NAMALWA (cell line): Measurements from ENCODE around the gene MXD1.

Experiments
- DNase-seq: peaks from one replicate; pipeline ENCODE4 v3.0.0-alpha.2; 2015; ENCODE audit warnings: low spot score

Gene MXD1

DNA sequence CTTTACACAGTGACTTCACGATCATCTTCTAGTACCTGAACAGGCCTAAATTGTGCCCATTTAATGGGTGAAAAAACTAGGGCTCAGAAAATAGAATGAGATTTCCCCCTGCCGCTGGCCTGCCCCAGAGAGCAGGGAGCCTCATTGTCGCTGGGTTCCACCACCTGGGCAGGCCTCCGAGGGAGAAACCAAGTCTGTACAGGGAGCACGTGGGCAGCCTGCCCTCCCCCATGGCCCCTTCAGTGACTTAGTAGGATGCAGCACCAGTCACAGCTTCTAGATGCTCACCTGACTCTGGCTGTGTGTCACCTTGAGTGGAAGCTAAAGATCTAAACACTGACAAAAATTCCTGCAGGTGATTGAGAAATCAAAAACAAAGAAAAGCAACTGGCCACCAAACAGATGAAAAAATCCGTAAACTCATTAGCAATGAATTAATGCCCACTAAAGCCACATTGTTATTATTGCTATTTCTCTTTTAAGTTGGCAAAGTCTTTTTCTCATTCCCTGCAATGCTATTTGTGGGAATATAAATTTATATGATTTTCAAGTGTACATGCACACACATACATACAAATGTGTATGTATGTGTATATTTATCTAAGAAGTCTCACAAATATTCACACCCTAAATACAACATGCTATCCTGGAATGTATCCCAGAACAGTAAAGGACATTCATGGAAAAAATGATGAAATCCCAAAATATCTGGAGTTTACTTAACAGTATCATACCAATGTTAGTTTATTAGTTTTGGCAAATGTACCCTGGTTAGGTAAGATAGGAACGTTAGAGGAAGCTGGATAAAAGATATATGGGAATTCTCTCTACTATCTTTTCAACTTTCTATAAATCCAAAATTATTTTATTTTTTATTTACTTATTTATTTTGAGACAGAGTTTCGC, 65.2 kb downstream of the MXD1 start:
- no peak for DNase-seq

DNA sequence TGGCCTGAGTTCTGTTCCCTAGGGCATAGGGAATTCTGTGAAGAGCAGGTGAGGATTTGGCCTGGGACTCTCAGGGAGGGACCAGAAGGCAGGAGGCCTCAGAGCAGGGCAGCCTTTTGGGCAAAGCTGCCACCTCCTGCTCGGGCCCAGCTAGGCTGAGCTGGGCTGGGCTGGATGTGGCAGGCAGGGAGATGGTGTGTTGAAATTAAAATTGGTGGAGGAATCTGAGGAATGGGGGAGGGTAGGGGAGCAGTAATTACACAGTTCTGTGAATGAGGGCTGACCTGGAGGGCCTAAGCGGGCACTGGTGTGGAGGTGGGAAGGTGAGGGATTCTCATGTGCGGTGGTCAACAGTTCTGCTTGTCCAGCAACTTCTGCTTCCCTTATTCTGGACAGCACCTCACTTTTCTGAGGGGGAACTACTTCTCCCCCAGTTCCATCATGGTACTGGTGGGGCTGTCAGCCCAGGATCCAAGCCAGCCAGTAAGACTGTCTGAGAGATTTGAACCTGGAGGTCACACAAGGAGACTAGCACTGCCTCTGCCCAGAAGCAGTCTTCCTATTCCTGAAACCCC, 68.6 kb downstream of the MXD1 start:
- no peak for DNase-seq

DNA sequence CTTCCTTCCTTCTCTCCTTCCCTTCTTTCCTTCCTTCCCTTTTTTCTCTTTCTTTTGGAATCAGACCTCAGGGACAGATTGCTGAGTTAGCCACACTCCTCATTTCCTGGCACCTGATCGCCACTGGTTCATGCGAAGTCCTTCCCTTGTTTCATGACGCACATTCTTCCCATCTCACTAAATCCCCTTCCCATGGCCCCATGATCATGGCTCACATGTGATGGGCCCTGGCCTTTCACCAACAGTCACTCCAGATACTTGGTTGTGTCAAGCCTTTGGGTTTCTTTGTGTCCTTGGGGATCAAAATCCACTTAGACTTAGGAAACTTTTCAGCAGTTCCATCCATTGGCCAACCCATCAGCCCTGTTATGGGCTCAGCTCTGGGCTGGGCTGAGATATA, 70.3 kb downstream of the MXD1 start:
- DNase-seq: no peak

DNA sequence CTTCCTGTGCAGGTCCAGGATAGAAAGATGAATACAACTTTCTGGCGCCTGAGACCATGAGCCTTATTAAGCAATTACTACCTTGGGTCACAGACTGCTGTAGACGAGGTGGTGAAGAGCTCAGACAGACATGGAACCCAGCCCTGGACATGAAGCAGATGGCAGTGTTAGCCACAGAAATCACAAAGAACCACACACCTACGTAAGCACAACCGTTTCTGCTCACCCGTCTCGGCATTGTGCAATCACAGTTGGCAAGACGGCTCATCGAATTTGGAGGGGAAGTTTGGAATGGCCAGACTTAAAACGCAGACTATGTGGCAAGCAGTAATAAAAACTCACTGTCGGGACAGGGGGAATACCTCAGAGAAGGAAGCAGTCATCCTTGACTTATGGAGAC, 70.8 kb downstream of the MXD1 start:
- DNase-seq: no peak

DNA sequence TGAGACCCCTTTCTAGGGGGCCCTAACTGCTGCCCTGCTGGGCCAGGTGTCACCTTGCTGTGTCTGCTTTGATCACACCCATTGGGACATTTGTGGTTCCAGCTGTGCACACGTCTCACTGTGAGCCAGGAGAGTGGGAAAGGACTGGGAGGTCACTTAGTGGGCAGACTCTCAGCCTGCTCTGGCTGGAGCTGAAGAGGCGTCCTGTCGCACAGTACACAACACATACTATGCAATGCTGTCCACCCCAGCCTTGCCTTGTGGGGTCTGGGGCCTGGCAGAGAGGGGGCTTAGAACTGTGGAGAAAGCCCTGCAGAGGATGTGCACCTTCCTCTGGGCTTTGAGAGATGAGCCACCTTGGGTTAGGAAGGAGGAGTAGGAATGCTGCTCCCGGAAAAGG, 71.8 kb downstream of the MXD1 start:
- DNase-seq: no peak

DNA sequence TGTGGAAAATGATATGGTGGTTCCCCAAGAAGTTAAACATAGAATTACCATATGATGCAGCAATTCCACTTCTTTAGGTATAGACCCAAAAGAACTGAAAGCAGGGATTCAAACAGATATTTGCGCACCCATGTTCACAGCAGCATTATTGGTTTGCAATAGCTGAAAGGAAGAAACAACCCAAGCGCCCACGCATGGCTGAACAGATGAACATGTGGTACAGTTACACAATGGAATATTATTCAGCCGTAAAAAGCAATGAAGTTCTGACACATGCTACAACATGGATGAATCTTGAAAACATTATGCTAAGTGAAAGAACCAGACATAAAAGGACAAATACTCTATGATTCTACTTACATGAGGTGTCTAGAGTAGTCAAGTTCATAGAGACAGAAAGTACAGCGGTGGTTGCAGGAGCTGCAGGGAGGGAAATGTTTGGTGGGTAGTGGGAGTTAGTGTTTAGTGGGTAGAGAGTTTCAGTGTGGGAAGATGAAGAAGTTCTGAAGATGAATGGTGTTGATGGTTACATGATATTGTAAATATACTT, 73.3 kb downstream of the MXD1 start:
- DNase-seq: no peak

DNA sequence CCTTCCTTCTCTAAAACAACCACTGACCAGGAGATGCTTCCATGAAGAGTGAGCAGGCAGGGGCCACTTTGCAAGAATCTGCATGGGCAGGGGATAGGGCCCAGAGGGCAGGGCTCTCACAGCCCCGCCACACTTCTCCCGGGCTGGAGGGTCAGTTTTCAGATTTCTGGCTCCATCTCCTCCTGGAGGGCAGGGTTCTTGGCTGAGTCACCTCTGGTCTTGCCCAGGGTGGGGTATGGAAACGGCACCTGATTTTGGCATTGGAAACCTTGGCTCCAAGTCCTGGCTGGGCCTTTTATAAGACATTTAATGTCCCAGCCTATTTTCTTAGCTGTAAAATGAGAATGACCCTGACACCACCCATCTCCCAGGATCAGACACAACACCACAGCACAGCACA, 74.1 kb downstream of the MXD1 start:
- no peak for DNase-seq

DNA sequence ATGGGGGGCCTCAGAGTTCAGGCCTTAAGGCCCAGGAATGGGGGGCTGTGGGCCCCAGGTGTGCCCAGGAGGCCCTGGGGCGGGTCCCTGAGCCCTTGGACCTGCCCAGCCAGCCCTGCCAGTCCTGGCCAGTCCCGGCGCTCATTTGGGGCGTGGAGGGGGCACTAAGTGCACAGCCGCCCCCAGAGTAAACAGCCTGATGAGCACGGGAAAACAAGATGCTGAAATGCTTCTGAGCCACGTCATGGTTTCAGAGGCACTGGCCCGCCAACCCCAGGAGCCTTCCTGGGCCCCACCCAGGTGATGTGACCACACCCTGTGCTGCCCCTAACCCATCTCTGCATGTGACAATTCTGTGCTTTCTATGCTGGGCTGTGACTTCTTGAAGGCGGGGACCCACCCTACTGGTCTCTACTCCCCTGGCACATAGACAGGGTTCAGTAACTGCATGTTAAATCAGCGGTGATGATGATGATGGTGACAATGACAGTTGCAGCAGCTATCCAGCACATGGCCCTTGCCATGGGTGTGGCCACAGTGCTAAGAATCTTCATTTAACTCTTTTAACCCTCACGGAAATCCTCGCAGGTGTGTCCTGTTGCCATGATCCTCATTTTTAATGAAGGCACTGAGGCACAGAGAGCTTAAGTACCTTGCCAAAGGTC, 74.7 kb downstream of the MXD1 start:
- DNase-seq: no peak
